ENCODE results near the gene TPGS2.

DNA sequence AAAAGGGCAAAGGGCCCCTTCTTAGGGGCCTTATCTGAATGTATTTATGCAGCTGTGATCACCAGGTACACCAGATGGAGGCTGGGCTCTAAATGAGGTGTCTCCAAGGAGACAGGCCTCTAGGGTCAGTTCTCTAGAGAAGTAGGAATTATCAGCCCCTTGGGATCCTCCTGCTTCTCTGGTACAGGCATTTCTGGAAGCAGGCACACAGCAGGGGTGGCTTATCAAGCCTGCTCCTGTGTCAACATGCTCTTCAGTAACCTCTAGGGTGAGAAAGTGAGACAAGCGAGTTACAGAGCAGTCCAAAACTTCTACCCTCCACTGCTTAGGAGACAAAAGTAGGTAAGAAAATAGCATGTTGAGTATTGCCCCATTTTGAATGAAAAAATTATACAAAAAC is 13.8 kb downstream of the TPGS2 start:
- TF ChIP-seq, protein P1, sequence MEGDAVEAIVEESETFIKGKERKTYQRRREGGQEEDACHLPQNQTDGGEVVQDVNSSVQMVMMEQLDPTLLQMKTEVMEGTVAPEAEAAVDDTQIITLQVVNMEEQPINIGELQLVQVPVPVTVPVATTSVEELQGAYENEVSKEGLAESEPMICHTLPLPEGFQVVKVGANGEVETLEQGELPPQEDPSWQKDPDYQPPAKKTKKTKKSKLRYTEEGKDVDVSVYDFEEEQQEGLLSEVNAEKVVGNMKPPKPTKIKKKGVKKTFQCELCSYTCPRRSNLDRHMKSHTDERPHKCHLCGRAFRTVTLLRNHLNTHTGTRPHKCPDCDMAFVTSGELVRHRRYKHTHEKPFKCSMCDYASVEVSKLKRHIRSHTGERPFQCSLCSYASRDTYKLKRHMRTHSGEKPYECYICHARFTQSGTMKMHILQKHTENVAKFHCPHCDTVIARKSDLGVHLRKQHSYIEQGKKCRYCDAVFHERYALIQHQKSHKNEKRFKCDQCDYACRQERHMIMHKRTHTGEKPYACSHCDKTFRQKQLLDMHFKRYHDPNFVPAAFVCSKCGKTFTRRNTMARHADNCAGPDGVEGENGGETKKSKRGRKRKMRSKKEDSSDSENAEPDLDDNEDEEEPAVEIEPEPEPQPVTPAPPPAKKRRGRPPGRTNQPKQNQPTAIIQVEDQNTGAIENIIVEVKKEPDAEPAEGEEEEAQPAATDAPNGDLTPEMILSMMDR (IDR thresholded peaks at IDR 0.05; ENCODE audit: low read length): no peak
- TF ChIP-seq EZH2 (optimal IDR thresholded peaks at IDR 0.05; ENCODE audit: low read depth, low read length): no peak
